Measurements from ENCODE around the gene IL17RD.

DNA sequence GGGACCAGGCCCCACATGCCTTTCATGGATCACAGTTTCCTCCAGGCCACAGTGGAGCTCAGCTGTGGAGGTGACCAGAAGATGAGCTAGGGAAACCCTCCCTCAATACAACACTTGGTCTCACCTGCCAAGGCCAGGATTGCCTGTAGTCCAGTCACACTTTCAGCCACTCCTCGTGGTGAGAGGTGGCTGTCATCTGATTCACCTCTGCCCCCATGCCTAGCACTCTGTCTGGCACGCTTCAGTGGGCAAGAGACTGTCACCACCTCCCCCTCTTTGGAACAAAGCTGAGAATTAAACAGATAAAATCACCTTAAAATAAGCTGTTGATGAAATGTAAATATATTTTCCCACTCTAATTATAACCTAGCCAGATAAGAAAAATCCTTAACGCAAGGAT is 4.0 kb upstream of the IL17RD start:
- TF ChIP-seq, protein P1, sequence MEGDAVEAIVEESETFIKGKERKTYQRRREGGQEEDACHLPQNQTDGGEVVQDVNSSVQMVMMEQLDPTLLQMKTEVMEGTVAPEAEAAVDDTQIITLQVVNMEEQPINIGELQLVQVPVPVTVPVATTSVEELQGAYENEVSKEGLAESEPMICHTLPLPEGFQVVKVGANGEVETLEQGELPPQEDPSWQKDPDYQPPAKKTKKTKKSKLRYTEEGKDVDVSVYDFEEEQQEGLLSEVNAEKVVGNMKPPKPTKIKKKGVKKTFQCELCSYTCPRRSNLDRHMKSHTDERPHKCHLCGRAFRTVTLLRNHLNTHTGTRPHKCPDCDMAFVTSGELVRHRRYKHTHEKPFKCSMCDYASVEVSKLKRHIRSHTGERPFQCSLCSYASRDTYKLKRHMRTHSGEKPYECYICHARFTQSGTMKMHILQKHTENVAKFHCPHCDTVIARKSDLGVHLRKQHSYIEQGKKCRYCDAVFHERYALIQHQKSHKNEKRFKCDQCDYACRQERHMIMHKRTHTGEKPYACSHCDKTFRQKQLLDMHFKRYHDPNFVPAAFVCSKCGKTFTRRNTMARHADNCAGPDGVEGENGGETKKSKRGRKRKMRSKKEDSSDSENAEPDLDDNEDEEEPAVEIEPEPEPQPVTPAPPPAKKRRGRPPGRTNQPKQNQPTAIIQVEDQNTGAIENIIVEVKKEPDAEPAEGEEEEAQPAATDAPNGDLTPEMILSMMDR (IDR thresholded peaks at IDR 0.05) = no peak
- no peak for TF ChIP-seq POLR2A (IDR thresholded peaks at IDR 0.05)
